Gastroesophageal sphincter (tissue), 4 donors: ENCODE measurements around the gene TAS2R13. TPM values are rescaled to one million over a fixed set of nuclear protein-coding genes. Genes with fewer than 3 reads are reported as not detected.

Experiments used
- ATAC-seq: fragments of 150-250 bp; one replicate; pipeline ENCODE4 v1.9.1; 2016; ENCODE audit warnings: mild to moderate bottlenecking, moderate library complexity
- H3K27ac ChIP-seq, 4 donors: fragments of 200-600 bp; sonication (generic) in 3 of 4; 1 replicate in 3 of 4; 2 replicates in 1 of 4; pipeline ENCODE4 v1.5.1; 2016 to 2019
- H3K27me3 ChIP-seq: fragments of 200-600 bp; sonication (generic); one replicate; pipeline ENCODE4 v1.5.1; 2019
- H3K36me3 ChIP-seq, 2 donors: fragments of 200-600 bp; sonication (generic); one replicate each; pipeline ENCODE4 v1.5.1; 2019; ENCODE audit warnings: control low read depth in 1 of 2
- H3K4me1 ChIP-seq, 3 donors: fragments of 200-600 bp; sonication (generic); 1 replicate in 2 of 3; 2 replicates in 1 of 3; pipeline ENCODE4 v1.5.1; 2016 to 2019; ENCODE audit warnings: control low read depth in 2 of 3
- H3K4me3 ChIP-seq, 2 donors: fragments of 200-600 bp; sonication (generic); one replicate each; pipeline ENCODE4 v1.5.1; 2019; ENCODE audit warnings: mild to moderate bottlenecking in 1 of 2, moderate library complexity in 1 of 2
- H3K9me3 ChIP-seq, 3 donors: fragments of 200-600 bp; sonication (generic); one replicate each; pipeline ENCODE4 v1.5.1; 2017 to 2019; ENCODE audit warnings: control low read depth in 2 of 3
- EP300 ChIP-seq: sonication (generic); formaldehyde crosslinking; IDR thresholded peaks from one replicate; pipeline ENCODE4 v1.6.1; 2017; ENCODE audit warnings: antibody characterized with exemption, mild to moderate bottlenecking
- POLR2A ChIP-seq, 2 donors: fragments of 450-650 bp; IDR thresholded peaks; one replicate each; pipeline ENCODE4 v1.6.1; 2017; ENCODE audit warnings: antibody characterized with exemption in 2 of 2, mild to moderate bottlenecking in 2 of 2, moderate library complexity in 1 of 2
- POLR2AphosphoS5 ChIP-seq: sonication (generic); formaldehyde crosslinking; IDR thresholded peaks from one replicate; pipeline ENCODE4 v1.6.1; 2017; ENCODE audit warnings: antibody characterized with exemption
- WGBS, 2 donors: methylation state at CpG; one replicate each; pipeline ENCODE4 v1.1.5; 2018; ENCODE audit warnings: low coverage in 1 of 2; 5-methylcytosine and 5-hydroxymethylcytosine counted together
- total RNA-seq, 4 donors: library from RNA; depleted of rRNA; stranded (reverse); fragments of >200 nt; gene quantifications; one replicate each; pipeline ENCODE4 v1.1.0, GENCODE V29; 2016
- TF ChIP-seq, protein P1 (sequence below), 4 experiments: fragments of 200-600 bp in 2 of 4; fragments of 450-650 bp in 2 of 4; sonication (generic) in 1 of 4; IDR thresholded peaks; one replicate each; pipeline ENCODE4 v1.5.1; 2017 to 2019; ENCODE audit warnings: antibody characterized with exemption in 4 of 4, mild to moderate bottlenecking in 2 of 4, moderate library complexity in 2 of 4

Gene TAS2R13
- total RNA-seq, 4 donors from 2014 or later = 1.8 to 5.1 TPM; not detected in 2

GRCh38 chr12:10884086-10884725 lies 25.2 kb downstream of the TAS2R13 start, which contains the start of gene PRH1:
Gene PRH1 (minus strand): TSS chr12:10884255. CDS start chr12:10884217, 38 bp downstream.
- no peak for ATAC-seq
- 81 to 92% methylated on average over 2 to 3 of the region's 6 CpGs for WGBS, 2 donors
- Histone ChIP-seq H3K9me3 (no peaks in the 10 kb centered on the region), H3K36me3 (peaks cover 0 to 17% of the 10 kb centered on the region in 2 donors), H3K27ac (no peak within 1 kb of the TSS), H3K4me3 (no peak within 1 kb of the TSS), H3K4me1 (no peaks in the 10 kb centered on the region), H3K27me3 (no peaks in the 10 kb centered on the region)
- TF ChIP-seq POLR2A (IDR thresholded peaks at IDR 0.05) (no peak), EP300 (no peak), POLR2AphosphoS5 (no peak)
- TF ChIP-seq, protein P1, sequence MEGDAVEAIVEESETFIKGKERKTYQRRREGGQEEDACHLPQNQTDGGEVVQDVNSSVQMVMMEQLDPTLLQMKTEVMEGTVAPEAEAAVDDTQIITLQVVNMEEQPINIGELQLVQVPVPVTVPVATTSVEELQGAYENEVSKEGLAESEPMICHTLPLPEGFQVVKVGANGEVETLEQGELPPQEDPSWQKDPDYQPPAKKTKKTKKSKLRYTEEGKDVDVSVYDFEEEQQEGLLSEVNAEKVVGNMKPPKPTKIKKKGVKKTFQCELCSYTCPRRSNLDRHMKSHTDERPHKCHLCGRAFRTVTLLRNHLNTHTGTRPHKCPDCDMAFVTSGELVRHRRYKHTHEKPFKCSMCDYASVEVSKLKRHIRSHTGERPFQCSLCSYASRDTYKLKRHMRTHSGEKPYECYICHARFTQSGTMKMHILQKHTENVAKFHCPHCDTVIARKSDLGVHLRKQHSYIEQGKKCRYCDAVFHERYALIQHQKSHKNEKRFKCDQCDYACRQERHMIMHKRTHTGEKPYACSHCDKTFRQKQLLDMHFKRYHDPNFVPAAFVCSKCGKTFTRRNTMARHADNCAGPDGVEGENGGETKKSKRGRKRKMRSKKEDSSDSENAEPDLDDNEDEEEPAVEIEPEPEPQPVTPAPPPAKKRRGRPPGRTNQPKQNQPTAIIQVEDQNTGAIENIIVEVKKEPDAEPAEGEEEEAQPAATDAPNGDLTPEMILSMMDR (IDR thresholded peaks at IDR 0.05) = no peak

DNA sequence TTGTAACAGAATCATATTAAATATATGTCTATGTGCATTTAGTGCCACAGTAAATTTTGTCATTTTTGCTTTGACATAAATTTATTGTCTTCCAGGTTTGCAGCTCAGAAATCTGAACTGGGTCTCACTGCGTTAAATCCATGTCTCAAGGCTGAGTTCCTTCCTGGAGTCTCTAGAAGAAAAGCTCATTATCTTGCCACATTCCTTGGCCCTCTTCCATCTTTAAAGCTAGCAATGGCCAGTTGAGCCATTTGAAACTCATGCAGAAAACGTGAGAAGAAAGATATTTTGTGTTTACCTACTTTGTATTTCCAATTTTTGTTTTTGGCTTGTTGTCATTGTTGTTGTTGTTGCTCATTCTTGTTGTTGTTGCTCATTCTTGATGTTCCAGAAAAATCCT lies 36.0 kb downstream of the TAS2R13 start:
- ATAC-seq = no peak
- Histone ChIP-seq H3K27me3 (no peaks in the 10 kb centered on the region), H3K9me3 (no peaks in the 10 kb centered on the region), H3K4me3 (no peak overlapping the region), H3K27ac (no peak overlapping the region), H3K36me3 (peaks cover 0 to 18% of the 10 kb centered on the region in 2 donors), H3K4me1 (no peaks in the 10 kb centered on the region)
- 45 to 58% methylated on average over 2 of the region's 2 CpGs for WGBS, 2 donors
- TF ChIP-seq POLR2AphosphoS5 = no peak

DNA sequence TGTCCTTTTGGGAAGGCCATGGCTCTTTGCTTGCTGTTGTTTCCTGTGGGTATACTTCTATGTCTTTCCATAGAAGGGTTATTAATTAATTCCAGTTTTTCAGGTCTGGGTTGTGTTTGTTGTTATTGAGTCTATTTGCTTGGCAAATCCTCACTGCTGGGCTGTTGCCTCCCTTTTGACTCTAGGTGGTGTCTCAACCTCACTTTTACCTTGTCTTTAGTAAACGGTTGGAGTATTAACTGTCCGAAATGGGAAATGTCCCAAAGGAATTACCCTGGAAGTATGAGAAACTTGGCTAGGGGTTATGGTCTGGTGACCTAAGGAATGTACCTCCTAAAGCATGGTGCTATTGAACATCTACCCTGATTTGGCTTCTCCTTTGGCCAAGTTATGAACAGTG lies 42.0 kb downstream of the TAS2R13 start:
- Histone ChIP-seq H3K4me1 (no peaks in the 10 kb centered on the region), H3K27me3 (no peaks in the 10 kb centered on the region), H3K36me3 (peaks cover 0 to 5% of the 10 kb centered on the region in 2 donors), H3K9me3 (peaks cover 0 to 3% (median 0%) of the 10 kb centered on the region in 3 donors), H3K27ac (no peak overlapping the region), H3K4me3 (no peak overlapping the region)
- WGBS, 2 donors = 60% methylated on average over 2 of the region's 2 CpGs; no CpG with 5 or more reads in 1 of the 2 donors
- TF ChIP-seq POLR2AphosphoS5 = no peak
- no peak for TF ChIP-seq POLR2A (IDR thresholded peaks at IDR 0.05)
- TF ChIP-seq EP300 = no peak
- TF ChIP-seq, protein P1 (IDR thresholded peaks at IDR 0.05) = no peak
- no peak for ATAC-seq

DNA sequence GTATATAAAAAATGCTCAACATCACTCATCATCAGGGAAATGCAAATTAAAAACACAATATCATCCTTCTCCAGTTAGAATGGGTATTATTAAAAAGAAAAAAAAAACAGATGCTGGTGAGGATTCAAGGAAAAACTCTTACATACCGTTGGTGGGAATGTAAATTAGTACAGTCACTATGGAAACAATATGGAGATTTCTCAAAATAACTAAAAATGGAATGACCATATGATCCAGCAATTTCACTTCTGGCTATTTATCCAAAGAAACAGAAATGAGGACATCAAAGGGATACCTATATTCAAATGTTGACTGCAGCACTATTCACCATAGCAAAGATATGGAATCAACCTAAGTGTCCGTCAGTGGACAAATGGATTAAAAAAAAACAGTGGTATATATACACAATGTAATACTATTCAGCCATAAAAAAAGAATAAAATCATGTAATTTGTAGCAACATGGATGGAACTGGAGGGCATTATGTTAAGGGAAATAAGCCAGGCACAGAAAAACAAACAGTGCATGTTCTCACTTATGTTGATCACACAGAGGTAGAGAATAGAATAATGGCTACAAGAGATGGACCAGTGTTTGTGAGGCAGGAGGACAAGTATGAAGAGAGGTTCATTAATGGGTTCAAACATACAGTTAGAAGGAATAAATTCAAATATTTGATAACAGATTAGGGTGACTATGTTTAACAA lies 45.7 kb downstream of the TAS2R13 start:
- H3K9me3 ChIP-seq = peaks cover 0 to 14% (median 0%) of the 10 kb centered on the region in 3 donors
- peaks cover 0 to 12% of the 10 kb centered on the region in 2 donors for H3K36me3 ChIP-seq
- TF ChIP-seq POLR2AphosphoS5 (no peak), EP300 (no peak)
- TF ChIP-seq, protein P1 (IDR thresholded peaks at IDR 0.05) = no peak
- no peak overlapping the region for H3K4me3 ChIP-seq
- WGBS, 2 donors = 87 to 96% methylated on average over 2 of the region's 2 CpGs
- no peaks in the 10 kb centered on the region for H3K4me1 ChIP-seq
- no peak for ATAC-seq
- H3K27ac ChIP-seq = no peak overlapping the region
- H3K27me3 ChIP-seq = no peaks in the 10 kb centered on the region

DNA sequence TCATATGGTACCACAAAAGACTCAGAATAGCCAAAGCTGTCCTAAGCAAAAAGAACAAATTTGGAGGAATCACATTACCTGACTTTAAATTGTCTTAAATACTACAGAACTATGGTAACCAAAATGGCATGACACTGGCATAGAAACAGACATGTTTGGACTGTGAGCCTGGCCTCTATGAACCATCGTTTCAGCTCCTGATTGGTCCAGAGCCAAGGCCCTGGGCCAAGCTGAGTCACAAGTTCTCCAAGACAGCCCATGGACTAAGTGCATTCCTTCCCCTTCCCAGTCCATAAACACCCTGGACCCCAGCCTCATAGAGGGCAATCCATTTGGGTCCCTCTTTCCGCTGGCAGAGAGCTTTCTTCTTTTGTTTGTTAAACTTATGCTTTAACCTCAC lies 48.0 kb downstream of the TAS2R13 start:
- TF ChIP-seq POLR2A (IDR thresholded peaks at IDR 0.05) (no peak), EP300 (no peak), POLR2AphosphoS5 (no peak)
- TF ChIP-seq, protein P1 (IDR thresholded peaks at IDR 0.05) = no peak
- peaks cover 0 to 14% (median 0%) of the 10 kb centered on the region in 3 donors for H3K9me3 ChIP-seq

More for the DNA sequence above, 48.0 kb downstream of the TAS2R13 start:
- no peak overlapping the region for H3K4me3 ChIP-seq
- ATAC-seq = no peak
- no peaks in the 10 kb centered on the region for H3K4me1 ChIP-seq
- 86 to 100% methylated on average over 1 to 2 of the region's 2 CpGs for WGBS, 2 donors
- H3K27me3 ChIP-seq = no peaks in the 10 kb centered on the region
- peaks cover 0 to 20% of the 10 kb centered on the region in 2 donors for H3K36me3 ChIP-seq
- no peak overlapping the region for H3K27ac ChIP-seq

Other genes starting within 250 kb of the TAS2R13 start
- under 1 TPM in 3 of 4 donors, not detected in 1; 0.40 to 0.77 (median 0.62) TPM for gene STYK1, start 235.5 kb downstream of the TAS2R13 start, total RNA-seq
- 100 to 1,000 TPM; 283 to 649 (median 523) TPM for gene YBX3, start 186.2 kb downstream of the TAS2R13 start, total RNA-seq
- not detected for gene TAS2R7, start 106.9 kb downstream of the TAS2R13 start, total RNA-seq
- not detected for gene TAS2R8, start 102.3 kb downstream of the TAS2R13 start, total RNA-seq
- gene TAS2R9, start 99.4 kb downstream of the TAS2R13 start, total RNA-seq = not detected
- under 1 TPM in 1 of 4 donors, not detected in 3; 0.78 TPM for gene TAS2R10, start 83.2 kb downstream of the TAS2R13 start, total RNA-seq
- gene PRR4, start 60.1 kb downstream of the TAS2R13 start, total RNA-seq = 100 to 1,000 TPM in 1 of 4 donors, 1 to 10 TPM in 3; 1.6 to 344 (median 2.5) TPM
- 10 to 100 TPM in 3 of 4 donors, 1 to 10 TPM in 1; 3.6 to 32.3 (median 18.3) TPM for gene PRH1, start 25.3 kb downstream of the TAS2R13 start, total RNA-seq
- 1 to 10 TPM in 1 of 4 donors, not detected in 3; 6.0 TPM for gene PRH2, start 19.7 kb upstream of the TAS2R13 start, total RNA-seq
- gene TAS2R14, start 29.7 kb upstream of the TAS2R13 start, total RNA-seq = 1 to 10 TPM; 1.2 to 7.6 (median 3.9) TPM
- 1 to 10 TPM in 3 of 4 donors, not detected in 1; 1.4 to 7.2 (median 3.0) TPM for gene TAS2R50, start 77.3 kb upstream of the TAS2R13 start, total RNA-seq
- gene TAS2R20, start 88.7 kb upstream of the TAS2R13 start, total RNA-seq = 1 to 10 TPM in 3 of 4 donors, not detected in 1; 1.8 to 8.9 (median 3.9) TPM
- 1 to 10 TPM in 3 of 4 donors, not detected in 1; 1.9 to 5.7 (median 5.3) TPM for gene TAS2R19, start 113.1 kb upstream of the TAS2R13 start, total RNA-seq
- 10 to 100 TPM in 1 of 4 donors, 1 to 10 TPM in 2, not detected in 1; 1.1 to 13.2 (median 4.2) TPM for gene TAS2R31, start 121.8 kb upstream of the TAS2R13 start, total RNA-seq
- gene TAS2R46, start 152.7 kb upstream of the TAS2R13 start, total RNA-seq = 1 to 10 TPM in 1 of 4 donors, under 1 TPM in 2, not detected in 1; 0.67 to 5.8 (median 0.89) TPM
- 1 to 10 TPM in 2 of 4 donors, under 1 TPM in 1, not detected in 1; 0.32 to 3.2 (median 2.5) TPM for gene TAS2R43, start 182.8 kb upstream of the TAS2R13 start, total RNA-seq
- 1 to 10 TPM; 1.3 to 7.9 (median 4.5) TPM for gene TAS2R30, start 225.1 kb upstream of the TAS2R13 start, total RNA-seq